Endothelial cell of umbilical vein (primary cell): ENCODE data around the gene C1QC.
A peak's percentile ranks its signal among the peaks of the same experiment; 100 is the strongest.

ENCODE experiments used
- EZH2 ChIP-seq: IDR thresholded peaks from 2 replicates; pipeline ENCODE4 v1.6.1; 2012; ENCODE audit warnings: borderline replicate concordance, low read depth, mild to moderate bottlenecking, moderate library complexity, low read length, inconsistent platforms; ENCODE audit not compliant: severe bottlenecking
- POLR2A ChIP-seq: IDR thresholded peaks from 2 replicates; pipeline ENCODE4 v1.6.1; 2012; ENCODE audit warnings: low read depth, mild to moderate bottlenecking, control low read depth, low read length
- POLR2AphosphoS5 ChIP-seq: IDR thresholded peaks from 2 replicates; pipeline ENCODE4 v1.6.1; 2012; ENCODE audit warnings: low read depth, mild to moderate bottlenecking, control low read depth, low read length, moderate library complexity; ENCODE audit not compliant: insufficient read depth
- TF ChIP-seq, protein P1 (sequence below), 2 donors: IDR thresholded peaks; 1 replicate in 1 of 2; 2 replicates in 1 of 2; pipeline ENCODE4 v1.5.1; 2011; ENCODE audit warnings: low read length in 2 of 2, mild to moderate bottlenecking in 2 of 2, moderate library complexity in 2 of 2, control low read depth in 1 of 2, inconsistent platforms in 1 of 2, low read depth in 1 of 2; ENCODE audit not compliant: insufficient read depth in 1 of 2; ENCODE audit errors: extremely low read depth in 1 of 2

GRCh38 chr1:22673486-22674409, 30.3 kb downstream of the C1QC start:
- TF ChIP-seq, protein P1, sequence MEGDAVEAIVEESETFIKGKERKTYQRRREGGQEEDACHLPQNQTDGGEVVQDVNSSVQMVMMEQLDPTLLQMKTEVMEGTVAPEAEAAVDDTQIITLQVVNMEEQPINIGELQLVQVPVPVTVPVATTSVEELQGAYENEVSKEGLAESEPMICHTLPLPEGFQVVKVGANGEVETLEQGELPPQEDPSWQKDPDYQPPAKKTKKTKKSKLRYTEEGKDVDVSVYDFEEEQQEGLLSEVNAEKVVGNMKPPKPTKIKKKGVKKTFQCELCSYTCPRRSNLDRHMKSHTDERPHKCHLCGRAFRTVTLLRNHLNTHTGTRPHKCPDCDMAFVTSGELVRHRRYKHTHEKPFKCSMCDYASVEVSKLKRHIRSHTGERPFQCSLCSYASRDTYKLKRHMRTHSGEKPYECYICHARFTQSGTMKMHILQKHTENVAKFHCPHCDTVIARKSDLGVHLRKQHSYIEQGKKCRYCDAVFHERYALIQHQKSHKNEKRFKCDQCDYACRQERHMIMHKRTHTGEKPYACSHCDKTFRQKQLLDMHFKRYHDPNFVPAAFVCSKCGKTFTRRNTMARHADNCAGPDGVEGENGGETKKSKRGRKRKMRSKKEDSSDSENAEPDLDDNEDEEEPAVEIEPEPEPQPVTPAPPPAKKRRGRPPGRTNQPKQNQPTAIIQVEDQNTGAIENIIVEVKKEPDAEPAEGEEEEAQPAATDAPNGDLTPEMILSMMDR (IDR thresholded peaks at IDR 0.05; ENCODE audit: extremely low read depth in 1 of 2, insufficient read depth in 1 of 2, low read depth in 1 of 2, low read length in 2 of 2), result peak; percentile 67 to 86
- no peak for TF ChIP-seq POLR2A
- TF ChIP-seq EZH2, result peak; percentile 40
- no peak for TF ChIP-seq POLR2AphosphoS5
